K562 (cell line): ENCODE measurements around the gene RPL10A. TPM values are rescaled to one million over a fixed set of nuclear protein-coding genes. Genes with fewer than 3 reads are reported as not detected.

Experiments used
- NFE2 ChIP-seq: IDR thresholded peaks from 2 replicates; pipeline ENCODE4 v1.6.1; 2014; ENCODE audit warnings: antibody characterized with exemption, low read depth
- PRPF4 ChIP-seq: fragments of 200-400 bp; formaldehyde crosslinking; IDR thresholded peaks from one replicate; pipeline ENCODE4 v1.6.1; 2017; ENCODE audit warnings: low read length, low read depth, mild to moderate bottlenecking; ENCODE audit not compliant: insufficient read depth, poor library complexity, severe bottlenecking
- ZC3H4 ChIP-seq: sonication (generic); formaldehyde crosslinking; IDR thresholded peaks from 2 replicates; pipeline ENCODE4 v1.9.0; 2021; ENCODE audit warnings: missing genetic modification reagents, borderline replicate concordance
- polyA plus RNA-seq, 8 experiments: library from polyadenylated mRNA; depleted of rRNA in 4 of 8; stranded (reverse) in 5 of 8; unstranded in 3 of 8; fragments of >200 nt; fragmentation: Nextera tagmentation in 2 of 8; fragmentation: Illumina TruSeq in 1 of 8; extraction: Ambion mirVana in 2 of 8; extraction: Trizol in 1 of 8; gene quantifications; 2 replicates each; pipeline versions ENCODE4 v1.2.1 to v1.2.3, GENCODE V29; 2011 to 2014; ENCODE audit warnings: inconsistent platforms in 1 of 8, missing spikeins in 1 of 8
- total RNA-seq, 7 experiments: library from RNA; depleted of rRNA in 6 of 7; stranded (reverse); fragments of >200 nt in 6 of 7; fragmentation: Illumina TruSeq in 2 of 7; extraction: Trizol in 2 of 7; gene quantifications; 2 replicates each; pipeline versions ENCODE4 v1.2.1 to v1.2.3, GENCODE V29; 2011 to 2021; ENCODE audit warnings: low replicate concordance in 1 of 7
- TF ChIP-seq, protein P1 (sequence below), 2 experiments: IDR thresholded peaks; 2 replicates each; pipeline ENCODE4 v1.6.1; 2011; ENCODE audit warnings: borderline replicate concordance in 1 of 2, control low read depth in 1 of 2, low read depth in 1 of 2, low read length in 1 of 2, mild to moderate bottlenecking in 1 of 2, mixed read lengths in 1 of 2, moderate library complexity in 1 of 2; ENCODE audit not compliant: insufficient read depth in 1 of 2, insufficient read length in 1 of 2, poor library complexity in 1 of 2, severe bottlenecking in 1 of 2; ENCODE audit errors: extremely low read depth in 1 of 2
- TF ChIP-seq, protein P2 (sequence below): fragments of 250-450 bp; sonication (Bioruptor Pico); IDR thresholded peaks from 2 replicates; pipeline ENCODE4 v1.5.0; 2020; ENCODE audit warnings: mild to moderate bottlenecking, borderline replicate concordance
- TF ChIP-seq, protein P3 (sequence below): fragments of 450-650 bp; formaldehyde crosslinking; IDR thresholded peaks from 2 replicates; pipeline ENCODE4 v1.4.0; 2022; ENCODE audit warnings: missing genetic modification characterization
- TF ChIP-seq, protein P4 (sequence below), 2 experiments: fragments of 150-350 bp in 1 of 2; IDR thresholded peaks; 2 replicates each; pipeline ENCODE4 v1.6.1; 2012 to 2016; ENCODE audit warnings: low read depth in 2 of 2, low read length in 2 of 2, mild to moderate bottlenecking in 1 of 2, moderate library complexity in 1 of 2
- TF ChIP-seq, protein P5 (sequence below): sonication (generic); formaldehyde crosslinking; IDR thresholded peaks from 2 replicates; pipeline ENCODE4 v1.9.0; 2022; ENCODE audit warnings: mild to moderate bottlenecking, missing genetic modification reagents

RPL10A gene
- total and polyA plus RNA-seq, 9 of the 15 experiments (the other 6 are each of a cell fraction or from before 2014, with no cell fraction given) = 1,589 to 3,237 (median 2,116) TPM

DNA sequence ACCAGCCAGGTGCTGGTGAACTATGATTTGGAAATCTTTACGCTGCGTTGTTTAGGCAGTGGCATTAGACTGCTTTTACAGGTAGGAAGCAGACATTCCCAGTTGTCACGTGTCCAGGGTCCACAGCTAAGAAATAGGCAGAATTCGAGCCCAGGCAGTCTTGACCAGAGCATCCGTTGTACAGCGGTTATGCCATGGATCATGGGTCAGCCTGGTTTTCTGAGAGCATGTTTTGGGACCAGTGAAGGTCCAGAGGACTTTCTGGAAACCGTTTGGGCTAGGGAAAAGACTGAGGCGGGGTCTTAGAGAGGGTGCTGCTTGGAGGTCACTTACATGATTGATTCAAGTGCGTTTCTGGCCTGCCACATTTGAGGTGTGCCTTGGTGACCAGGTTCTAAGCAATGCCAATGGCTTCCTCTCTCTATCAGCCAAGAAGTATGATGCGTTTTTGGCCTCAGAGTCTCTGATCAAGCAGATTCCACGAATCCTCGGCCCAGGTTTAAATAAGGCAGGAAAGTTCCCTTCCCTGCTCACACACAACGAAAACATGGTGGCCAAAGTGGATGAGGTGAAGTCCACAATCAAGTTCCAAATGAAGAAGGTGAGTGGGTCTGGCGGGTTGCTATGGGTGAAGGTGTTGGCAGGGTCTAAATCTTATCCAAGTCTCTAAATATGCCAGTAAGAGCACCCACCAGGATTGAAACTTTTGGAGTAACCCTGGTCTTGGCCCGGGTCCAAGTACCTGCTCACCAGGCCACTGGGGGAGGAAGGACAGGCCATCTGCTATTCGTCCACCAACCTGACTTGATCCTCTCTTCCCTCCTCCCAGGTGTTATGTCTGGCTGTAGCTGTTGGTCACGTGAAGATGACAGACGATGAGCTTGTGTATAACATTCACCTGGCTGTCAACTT is 1.8 kb downstream of the RPL10A start (continued):
- TF ChIP-seq, protein P1, sequence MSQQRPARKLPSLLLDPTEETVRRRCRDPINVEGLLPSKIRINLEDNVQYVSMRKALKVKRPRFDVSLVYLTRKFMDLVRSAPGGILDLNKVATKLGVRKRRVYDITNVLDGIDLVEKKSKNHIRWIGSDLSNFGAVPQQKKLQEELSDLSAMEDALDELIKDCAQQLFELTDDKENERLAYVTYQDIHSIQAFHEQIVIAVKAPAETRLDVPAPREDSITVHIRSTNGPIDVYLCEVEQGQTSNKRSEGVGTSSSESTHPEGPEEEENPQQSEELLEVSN (IDR thresholded peaks at IDR 0.05; ENCODE audit: borderline replicate concordance in 1 of 2, extremely low read depth in 1 of 2, insufficient read depth in 1 of 2, insufficient read length in 1 of 2, low read depth in 1 of 2, low read length in 1 of 2, poor library complexity in 1 of 2, severe bottlenecking in 1 of 2) = peak in 1 of 2 experiments; percentile 13
- TF ChIP-seq, protein P2, sequence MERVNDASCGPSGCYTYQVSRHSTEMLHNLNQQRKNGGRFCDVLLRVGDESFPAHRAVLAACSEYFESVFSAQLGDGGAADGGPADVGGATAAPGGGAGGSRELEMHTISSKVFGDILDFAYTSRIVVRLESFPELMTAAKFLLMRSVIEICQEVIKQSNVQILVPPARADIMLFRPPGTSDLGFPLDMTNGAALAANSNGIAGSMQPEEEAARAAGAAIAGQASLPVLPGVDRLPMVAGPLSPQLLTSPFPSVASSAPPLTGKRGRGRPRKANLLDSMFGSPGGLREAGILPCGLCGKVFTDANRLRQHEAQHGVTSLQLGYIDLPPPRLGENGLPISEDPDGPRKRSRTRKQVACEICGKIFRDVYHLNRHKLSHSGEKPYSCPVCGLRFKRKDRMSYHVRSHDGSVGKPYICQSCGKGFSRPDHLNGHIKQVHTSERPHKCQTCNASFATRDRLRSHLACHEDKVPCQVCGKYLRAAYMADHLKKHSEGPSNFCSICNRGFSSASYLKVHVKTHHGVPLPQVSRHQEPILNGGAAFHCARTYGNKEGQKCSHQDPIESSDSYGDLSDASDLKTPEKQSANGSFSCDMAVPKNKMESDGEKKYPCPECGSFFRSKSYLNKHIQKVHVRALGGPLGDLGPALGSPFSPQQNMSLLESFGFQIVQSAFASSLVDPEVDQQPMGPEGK (CRISPR knock-in tag) = no peak
- TF ChIP-seq NFE2 (no peak), PRPF4 (no peak), ZC3H4 (CRISPR knock-in tag) (peak; percentile 19; the same call in 1 of the 2 replicates)
- TF ChIP-seq, protein P3, sequence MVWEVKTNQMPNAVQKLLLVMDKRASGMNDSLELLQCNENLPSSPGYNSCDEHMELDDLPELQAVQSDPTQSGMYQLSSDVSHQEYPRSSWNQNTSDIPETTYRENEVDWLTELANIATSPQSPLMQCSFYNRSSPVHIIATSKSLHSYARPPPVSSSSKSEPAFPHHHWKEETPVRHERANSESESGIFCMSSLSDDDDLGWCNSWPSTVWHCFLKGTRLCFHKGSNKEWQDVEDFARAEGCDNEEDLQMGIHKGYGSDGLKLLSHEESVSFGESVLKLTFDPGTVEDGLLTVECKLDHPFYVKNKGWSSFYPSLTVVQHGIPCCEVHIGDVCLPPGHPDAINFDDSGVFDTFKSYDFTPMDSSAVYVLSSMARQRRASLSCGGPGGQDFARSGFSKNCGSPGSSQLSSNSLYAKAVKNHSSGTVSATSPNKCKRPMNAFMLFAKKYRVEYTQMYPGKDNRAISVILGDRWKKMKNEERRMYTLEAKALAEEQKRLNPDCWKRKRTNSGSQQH (CRISPR knock-in tag) = 0 out of 2 replicates have a peak, but pooled peaks have one; percentile 5
- TF ChIP-seq, protein P4, sequence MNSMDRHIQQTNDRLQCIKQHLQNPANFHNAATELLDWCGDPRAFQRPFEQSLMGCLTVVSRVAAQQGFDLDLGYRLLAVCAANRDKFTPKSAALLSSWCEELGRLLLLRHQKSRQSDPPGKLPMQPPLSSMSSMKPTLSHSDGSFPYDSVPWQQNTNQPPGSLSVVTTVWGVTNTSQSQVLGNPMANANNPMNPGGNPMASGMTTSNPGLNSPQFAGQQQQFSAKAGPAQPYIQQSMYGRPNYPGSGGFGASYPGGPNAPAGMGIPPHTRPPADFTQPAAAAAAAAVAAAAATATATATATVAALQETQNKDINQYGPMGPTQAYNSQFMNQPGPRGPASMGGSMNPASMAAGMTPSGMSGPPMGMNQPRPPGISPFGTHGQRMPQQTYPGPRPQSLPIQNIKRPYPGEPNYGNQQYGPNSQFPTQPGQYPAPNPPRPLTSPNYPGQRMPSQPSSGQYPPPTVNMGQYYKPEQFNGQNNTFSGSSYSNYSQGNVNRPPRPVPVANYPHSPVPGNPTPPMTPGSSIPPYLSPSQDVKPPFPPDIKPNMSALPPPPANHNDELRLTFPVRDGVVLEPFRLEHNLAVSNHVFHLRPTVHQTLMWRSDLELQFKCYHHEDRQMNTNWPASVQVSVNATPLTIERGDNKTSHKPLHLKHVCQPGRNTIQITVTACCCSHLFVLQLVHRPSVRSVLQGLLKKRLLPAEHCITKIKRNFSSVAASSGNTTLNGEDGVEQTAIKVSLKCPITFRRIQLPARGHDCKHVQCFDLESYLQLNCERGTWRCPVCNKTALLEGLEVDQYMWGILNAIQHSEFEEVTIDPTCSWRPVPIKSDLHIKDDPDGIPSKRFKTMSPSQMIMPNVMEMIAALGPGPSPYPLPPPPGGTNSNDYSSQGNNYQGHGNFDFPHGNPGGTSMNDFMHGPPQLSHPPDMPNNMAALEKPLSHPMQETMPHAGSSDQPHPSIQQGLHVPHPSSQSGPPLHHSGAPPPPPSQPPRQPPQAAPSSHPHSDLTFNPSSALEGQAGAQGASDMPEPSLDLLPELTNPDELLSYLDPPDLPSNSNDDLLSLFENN (IDR thresholded peaks at IDR 0.05; ENCODE audit: low read depth in 2 of 2, low read length in 2 of 2) = no peak
- TF ChIP-seq, protein P5, sequence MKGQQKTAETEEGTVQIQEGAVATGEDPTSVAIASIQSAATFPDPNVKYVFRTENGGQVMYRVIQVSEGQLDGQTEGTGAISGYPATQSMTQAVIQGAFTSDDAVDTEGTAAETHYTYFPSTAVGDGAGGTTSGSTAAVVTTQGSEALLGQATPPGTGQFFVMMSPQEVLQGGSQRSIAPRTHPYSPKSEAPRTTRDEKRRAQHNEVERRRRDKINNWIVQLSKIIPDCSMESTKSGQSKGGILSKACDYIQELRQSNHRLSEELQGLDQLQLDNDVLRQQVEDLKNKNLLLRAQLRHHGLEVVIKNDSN (CRISPR knock-in tag) = peak; percentile 73
